HG03432 (cell line): ENCODE data around the gene ZNF407.
A peak's percentile ranks its signal among the peaks of the same experiment; 100 is the strongest.

Experiments used
- ATAC-seq: cut with Tn5 transposase; IDR thresholded peaks from one replicate; pipeline ENCODE4 v1.9.1; 2021; ENCODE audit warnings: mild to moderate bottlenecking, moderate library complexity; ENCODE audit not compliant: unreplicated experiment

The ZNF407 gene

DNA sequence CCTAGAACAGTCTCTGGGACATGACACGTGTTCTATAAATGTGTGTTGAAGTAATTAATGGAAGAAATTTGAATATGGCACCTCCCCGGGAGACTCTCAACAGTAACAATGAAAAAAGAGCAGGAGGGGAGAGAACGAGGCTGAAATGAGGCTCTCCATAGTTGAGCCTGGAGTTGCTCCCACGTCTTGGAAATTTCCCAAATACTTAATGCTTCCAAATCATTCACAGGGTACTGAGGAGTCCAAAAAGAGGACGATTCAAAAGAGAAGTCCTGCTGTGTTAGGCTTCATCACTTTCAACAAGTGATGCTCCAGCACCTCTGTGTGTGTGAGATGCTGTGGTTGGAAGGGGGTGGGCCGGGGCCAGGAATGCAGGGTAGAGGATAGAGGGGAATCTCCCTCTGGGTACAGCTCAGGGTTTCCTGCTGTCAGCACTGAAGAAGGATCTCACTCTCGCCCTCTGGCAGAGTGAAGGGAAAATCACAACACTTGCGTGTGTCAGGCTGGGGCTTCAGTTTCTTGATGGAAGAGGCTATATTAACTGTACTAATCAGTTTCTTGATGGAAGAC is 18.1 kb upstream of the ZNF407 start:
- no peak for ATAC-seq

DNA sequence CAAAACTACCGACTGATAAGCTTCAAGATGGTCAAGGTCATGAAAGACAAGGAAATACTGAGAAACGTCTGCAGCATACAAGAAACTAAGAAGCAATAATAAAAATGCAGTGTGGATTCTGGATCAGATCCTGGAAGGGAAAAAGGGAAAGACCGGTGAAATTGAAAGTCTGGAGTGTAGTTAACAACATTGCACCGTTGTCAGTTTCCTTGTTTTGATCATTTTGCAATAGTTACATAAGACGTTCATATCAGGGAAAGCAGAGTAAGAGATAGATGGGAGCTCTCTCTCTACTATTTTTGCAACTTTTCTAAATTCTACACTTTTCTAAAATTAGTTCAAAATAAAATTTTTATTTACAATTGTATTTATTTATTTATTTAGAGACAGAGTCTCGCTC is 15.0 kb upstream of the ZNF407 start:
- ATAC-seq: no peak

DNA sequence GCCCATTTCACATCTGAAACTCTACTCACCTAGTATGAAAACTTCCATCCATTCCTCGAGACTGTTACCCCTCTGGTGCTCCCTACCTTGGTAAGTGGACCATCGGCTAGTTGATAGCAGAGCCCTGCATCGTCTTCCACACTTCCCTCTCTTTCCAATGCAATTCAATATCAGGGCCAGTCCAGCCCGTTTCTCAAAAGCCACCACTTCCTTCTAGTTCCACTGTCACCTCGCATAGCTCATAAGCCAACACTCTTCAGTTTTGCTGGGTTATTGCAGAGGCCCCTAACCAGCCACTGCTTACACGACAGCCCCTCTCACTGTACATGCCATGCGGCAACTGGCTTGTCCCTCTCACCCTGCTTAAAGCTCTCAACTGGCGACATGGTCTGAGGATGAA is 10.2 kb upstream of the ZNF407 start:
- ATAC-seq: no peak

DNA sequence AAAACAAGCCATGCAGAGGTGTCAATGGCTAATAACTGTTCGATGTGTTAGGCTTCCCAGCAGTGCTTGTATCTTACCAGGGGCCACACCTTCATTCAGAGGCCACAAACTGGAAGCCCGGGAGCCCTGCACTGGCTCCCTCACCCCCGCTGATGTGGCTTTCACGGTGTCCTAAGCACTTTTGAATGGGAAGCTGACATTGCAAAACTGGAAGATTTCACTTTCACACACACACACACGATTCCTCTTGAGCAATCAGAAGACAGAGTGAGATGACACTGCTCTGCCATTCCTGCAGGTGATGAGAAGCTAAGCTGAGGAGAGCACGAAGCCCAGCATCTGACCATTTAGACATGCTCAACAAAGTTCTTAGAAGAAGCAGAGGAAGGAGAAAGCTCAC is 8.6 kb upstream of the ZNF407 start:
- ATAC-seq: no peak

DNA sequence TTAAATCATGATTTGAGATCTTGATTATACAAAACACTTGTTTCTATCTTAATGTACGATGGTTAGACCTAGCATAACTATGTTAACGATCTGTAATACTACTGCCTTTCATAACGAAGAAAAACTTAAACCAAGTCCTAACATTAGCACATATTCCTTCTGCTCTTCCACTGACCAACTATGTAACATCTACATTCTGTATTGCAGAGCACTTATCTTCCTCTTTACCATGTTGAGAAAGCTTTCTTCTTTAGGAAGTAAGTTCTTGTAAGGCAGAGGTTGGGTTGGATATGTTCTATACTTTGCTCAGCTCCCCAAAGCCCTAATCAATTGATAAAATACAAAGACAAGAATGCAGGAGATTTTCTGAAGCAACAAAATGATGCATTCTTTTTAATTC is 7.9 kb upstream of the ZNF407 start:
- no peak for ATAC-seq

DNA sequence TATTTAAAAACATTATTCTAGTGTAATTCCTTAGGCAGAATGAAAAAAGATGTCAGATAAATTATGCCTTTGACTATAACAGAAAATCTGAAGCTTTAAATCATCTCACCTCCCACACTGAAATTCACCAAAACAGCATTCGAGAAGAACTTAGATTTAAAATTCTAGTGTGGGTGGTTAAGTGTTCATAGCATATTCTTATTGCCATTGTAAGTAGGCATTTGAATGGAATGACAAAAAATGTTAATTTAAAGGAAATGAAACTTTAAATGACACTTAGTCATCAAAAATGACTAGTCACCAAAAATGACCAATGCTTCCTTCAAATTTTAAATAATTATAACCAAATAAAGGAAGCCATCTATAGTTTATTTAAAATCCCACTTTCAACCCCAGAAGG is 7.0 kb upstream of the ZNF407 start:
- no peak for ATAC-seq

DNA sequence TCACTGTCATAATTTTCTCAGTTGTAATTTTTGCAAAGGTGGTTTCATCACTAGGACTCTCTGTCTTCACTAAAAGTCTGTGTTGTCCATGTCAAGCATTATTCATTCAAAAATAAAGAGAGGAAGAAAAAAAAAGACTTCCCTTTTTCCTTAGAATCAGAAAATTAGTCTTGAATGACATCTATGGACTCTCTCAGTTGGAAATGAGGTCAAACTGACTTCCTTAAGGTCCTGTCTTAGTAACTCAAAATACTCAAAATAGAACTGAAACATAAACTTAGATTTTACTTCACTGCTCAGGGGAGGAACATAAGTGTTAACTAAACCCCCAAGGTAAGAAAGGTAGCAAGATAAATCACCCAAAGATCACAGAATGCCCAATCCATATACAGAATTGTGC is 2.2 kb upstream of the ZNF407 start:
- no peak for ATAC-seq

DNA sequence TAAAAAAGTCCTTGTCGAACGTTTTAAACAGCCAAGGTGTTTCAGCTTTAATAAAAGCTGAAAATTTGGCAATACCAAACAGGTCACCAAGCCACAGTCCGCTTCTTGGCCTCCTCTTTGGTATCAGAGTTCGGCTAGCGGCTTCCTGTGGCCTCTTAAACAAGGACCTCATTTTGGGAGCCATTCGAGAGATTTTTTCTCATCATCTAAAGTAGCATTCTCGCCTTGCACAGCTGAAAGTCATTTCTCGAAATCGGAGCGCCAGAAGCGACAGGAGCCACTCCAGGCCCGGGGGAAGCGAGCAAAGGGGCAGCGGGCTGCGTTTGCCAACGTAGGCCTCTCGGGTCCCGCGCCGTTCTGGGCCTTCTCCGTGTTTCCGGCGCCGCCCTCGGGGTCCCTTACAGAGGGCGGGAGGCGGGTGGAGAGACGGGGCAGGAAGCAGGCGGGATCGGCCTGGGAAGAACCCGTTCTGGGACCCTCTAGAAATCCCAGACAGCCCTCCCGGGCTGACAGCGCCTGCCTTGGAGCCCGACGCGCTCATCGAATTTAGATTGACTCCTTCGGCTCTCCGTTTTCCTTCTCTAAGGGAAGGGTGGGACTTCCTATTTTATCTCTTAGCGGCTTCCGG is 522 bp upstream of the ZNF407 start:
- peak; percentile 41 for ATAC-seq

DNA sequence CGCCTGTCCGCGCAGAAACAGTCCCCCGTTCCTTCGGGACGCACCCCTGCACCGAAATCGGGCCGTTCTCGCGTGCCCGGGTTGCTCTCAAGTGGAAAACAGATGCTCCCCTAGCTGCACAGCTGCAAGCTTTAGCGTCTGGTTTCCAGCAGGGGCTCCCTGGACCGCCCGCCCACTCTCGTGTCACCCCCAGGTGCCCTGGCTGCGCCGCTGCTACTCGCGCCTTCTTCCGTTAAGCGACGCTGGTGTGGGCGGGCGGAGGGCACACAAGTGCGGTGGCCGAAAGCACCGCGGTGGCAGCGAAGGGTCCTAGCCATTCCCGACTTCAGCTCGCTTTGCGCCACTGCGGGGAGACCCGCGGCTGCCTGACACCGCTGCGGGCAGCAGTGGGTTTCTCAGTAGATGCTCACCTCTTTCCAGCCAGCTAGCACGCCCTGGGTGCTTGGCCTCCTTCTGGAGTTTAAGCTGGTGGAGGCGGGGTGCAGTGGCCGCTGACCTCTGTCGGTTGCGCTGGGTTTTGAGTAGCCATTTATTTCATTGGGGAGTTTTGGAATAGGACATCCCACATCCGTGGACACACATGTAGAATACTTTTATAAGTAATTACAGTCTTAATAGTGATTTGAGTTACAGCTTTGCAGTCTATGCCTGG is 806 bp downstream of the ZNF407 start:
- peak; percentile 70 for ATAC-seq

DNA sequence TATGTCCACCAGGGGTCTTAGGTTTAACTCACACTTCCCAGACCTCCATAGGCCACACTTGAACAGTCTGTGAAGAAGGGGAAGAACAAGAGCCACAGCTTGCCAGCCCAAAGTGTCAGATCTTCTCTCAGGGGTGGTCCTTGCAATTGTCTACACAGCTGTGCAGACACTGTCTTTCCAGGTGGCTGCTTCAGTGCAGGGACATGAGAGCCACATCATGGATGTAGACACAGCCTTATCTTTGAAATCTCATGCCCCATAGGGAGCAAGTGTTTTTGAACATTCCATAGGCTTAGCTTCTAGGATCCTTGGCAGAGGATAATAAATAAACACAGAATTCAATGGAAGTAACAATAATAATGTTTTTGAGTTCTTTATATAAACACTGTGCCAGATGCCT is 6.7 kb downstream of the ZNF407 start:
- ATAC-seq: no peak

DNA sequence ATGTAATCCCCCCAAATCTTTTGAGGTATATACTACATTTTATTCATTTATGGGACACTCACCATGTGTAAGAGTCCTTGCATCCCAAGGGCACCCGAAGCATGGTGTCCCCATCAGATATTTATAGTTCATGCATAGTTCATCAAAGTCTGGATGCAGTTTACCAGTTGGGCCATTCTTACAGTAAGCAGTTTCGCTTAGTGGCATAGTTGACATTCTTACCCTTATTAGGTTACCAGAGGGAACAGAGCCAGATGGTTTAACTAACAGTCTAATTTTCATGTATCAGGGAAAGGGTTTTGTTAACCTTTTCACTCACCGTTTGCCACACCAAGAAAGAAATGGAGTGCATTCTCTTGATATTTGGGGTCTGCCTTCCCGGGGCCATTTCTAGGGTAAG is 7.1 kb downstream of the ZNF407 start:
- ATAC-seq: no peak

DNA sequence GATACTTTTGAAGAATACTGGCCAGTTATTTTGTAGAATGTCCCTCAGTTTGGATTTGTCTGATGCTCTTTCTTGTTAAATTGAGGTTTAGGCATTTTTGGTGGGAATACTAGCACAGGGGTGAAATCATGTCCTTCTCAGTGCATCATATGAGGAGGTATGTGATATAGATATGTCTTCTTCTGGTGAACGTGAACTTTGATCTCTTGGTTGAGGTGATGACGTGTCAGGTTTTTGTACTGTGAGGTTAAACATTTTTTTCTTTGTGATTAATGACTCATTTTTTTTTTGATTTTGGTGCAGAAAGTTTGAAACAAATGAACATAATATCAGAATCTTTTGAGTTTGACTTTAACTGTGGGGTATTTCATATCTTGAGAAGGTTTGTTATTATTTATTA is 11.0 kb downstream of the ZNF407 start:
- no peak for ATAC-seq

DNA sequence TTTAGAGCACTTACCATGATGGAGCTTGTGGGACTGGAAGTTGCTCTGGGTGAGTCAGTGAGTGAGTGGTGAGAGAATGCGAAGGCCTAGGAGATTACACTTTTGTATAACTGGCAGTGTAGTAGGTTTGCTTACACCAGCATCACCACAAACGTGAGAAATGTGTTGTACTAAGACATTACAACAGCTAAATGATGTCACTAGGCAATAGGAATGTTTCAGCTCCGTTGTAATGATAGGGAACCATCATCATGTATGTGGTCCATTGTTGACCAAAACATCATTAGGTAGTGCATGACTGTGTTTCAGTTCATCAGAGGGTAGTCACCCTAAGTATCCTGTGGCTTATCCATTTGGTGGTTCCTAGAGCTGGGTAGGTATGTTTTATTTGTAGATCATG is 11.9 kb downstream of the ZNF407 start:
- no peak for ATAC-seq

DNA sequence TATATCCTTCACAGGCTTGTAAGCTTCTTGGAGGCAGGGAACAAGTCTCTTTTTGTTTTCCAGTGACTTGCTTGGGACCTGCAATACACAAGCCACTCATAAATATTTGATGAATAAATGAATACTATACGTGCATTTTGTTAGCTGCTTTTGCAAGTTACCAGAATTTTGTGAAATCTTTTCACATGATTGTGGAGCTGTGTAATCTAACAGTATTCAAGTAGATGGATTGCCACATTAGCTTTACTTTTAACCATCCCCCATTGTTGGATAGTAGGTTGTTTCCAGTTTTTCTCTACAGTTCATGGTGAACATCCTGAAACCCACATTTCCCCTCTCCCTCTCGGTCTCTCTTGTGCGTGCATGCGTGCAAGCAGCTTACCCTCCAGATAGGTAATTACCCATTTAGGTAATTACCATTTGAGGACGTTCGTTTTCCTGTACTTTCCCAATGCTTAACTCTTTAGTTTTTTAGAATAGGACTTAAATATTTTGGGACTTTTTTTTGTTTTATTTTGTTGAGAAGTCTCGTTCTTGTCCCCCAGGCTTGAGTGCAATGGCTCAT is 12.5 kb downstream of the ZNF407 start:
- no peak for ATAC-seq

DNA sequence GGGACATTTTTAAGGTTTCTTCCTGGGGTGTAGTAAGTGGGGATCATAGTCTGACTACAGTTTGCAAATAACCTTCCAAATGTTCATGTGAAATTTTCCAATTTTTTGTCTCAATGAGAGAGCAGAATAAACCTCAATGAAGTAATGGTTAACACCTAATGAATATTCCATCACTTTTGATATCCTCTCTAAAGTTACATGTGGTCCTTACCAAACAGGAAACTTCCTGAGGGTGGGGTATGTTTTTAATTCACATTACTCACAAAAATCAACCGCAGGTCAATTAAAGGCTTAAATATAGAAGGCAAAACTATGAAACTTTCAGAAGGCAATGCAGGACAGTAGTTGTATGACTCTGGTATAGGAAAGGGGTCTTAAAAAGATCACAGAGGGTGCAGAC is 13.2 kb downstream of the ZNF407 start:
- no peak for ATAC-seq

DNA sequence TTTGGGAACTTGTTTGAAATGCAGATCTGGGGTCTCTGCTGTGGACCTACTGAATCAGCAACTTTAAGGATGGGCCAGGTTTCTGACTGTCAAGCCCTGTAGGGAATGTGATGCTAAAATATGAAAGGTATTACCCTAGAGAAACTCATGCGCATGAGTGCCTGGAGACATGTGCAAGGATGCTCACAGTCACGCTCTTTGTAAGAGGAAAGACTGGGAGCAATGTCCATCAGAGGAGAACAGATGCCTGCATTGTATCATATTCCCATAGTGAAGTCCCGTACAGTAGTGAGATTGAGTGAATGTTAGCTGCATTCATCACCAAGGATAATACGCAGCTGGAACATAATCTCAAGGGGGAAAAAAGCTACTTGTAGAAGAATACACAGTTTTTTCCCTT is 14.1 kb downstream of the ZNF407 start:
- no peak for ATAC-seq

DNA sequence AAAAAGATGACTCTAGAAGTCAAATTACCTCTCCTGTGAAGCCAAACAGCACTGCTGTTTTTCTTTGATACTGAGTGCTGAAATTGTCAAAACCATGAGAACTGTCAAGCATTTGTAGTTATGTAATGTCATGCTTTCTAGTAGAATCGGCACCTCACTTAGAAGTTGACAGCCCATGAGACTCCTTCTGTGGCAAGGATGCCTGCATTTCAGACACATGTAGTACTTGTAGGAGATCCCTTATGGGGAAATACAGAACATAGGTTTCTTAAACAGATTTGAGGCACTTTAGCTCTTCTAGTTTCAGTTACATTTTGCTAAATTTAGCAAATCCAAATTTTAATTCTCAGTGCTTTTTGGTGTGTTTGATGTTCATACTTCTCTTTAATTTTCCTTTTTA is 15.7 kb downstream of the ZNF407 start:
- peak; percentile 66 for ATAC-seq

DNA sequence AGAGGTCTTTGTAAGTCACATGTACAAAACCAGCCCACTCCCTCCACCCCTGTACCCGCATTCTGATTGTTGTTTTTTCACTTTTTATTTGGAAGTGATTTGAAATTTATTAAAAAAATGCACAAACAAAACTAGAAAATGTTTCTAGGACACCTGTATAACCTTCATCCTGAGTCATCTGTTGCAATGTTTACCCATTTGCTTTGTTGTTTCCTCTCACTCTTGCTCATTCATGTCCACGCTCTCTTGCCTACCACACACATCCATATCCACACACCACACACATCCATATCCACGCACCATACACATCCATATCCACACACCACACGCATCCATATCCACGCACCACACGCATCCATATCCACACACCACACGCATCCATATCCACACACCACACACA is 18.8 kb downstream of the ZNF407 start:
- ATAC-seq: no peak

DNA sequence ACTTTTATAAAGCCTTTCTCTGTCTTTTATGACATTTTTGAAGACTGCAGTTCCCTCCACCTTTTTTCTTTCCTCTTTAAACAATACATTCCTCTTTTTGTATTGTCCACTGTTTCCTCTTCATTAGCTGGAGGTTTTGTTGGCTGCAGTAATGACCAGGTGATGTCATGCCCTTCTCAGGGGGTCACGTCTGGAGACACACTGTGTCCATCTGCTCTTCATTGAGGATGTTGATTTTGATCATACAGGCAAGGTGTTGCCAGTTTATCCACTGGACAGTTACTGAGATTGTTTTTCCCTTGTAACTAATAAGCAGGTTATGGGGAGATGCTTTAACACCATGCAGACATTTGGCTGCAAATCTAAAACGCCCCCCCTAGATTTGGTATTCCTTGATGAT is 19.8 kb downstream of the ZNF407 start:
- ATAC-seq: no peak

DNA sequence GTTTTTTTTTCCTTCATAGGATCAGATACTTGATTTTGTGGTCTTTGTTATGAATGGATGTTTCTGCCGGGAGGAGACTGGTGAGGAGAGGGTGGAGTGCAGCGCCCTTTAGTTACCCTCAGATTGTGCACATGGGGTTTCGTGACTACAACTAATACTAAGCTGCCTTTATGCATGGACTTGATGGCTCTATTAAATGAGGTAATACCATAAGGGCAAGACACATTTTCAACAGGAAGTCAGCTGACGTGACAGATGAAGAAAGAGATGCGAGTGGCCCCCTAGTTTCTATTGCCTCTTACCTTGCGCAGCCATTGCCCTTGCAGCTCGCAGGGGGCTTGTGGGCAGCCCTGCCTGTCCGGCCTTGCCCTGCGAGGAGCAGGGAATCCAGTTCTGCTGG is 24.4 kb downstream of the ZNF407 start:
- no peak for ATAC-seq

DNA sequence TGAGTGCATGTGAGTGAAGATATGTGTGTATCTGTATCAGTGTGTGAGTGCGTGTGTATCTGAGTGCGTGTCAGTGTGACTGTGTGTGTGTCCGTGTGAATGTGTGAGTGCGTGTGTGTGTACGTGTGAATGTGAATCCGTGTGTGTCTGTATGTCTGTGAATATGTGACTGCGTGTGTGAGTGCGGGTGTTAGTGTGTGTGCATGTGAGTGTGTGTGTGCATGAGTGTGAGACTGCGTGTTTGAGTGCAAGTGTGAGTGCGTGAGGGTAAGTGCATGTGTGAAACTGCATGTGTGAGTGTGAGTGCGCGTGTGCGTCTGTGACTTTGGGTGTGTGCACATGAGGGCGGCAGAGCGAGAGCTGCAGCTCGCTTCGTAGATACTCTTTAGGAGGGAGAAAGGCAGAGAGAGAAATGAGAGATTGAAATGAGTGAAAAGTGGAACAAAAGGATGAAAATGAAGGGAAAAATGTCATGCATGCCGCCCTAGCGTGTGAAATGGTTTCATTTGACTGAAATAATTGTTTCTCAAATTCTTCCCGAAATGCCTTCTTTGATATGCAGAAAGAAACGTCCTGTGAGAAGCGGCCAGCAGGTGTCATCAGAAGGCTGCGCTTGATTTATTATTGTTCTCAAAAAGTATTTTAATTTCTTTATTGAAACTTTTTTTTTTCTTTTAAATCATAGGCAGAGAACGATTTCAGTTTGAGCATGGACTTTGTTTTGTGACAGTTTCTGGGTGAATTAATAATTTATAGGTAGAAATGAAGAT is 25.6 kb downstream of the ZNF407 start:
- no peak for ATAC-seq

DNA sequence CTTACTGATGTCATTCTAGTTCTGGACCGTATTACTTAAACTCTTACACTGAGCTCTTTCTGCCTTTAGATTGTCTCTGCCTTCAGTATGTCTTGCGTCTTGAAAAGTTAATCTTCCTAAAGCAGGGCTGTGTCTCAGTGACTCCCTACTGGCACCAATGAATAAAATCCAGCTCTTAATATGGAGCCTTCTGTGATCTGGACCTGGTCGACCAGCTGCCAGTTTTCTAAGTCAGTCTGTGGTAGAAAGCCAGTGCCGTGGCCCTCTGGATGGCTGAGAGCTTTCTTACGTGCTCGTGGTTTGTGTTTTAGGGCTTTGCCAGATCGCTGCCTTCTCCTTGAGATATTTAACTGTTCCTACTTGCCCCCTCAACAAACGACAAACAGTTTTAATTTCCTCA is 26.8 kb downstream of the ZNF407 start:
- ATAC-seq: no peak
